Activated CD8-positive, alpha-beta memory T cell treated with anti-CD3 and anti-CD28 coated beads, Interleukin-2, amount 50 U/mL, for 4 hours (primary cell): ENCODE measurements around the gene SUPT5H.

Source experiments
- DNase-seq: peaks from one replicate; pipeline ENCODE4 v3.0.0-alpha.2; 2020

The SUPT5H gene

GRCh38 chr19:39409208-39410016 lies 36.0 kb upstream of the SUPT5H start:
- DNase-seq = peak; percentile 84

- DNase-seq = peak; percentile 67
Measured at GRCh38 chr19:39410017-39410830, 35.2 kb upstream of the SUPT5H start.

- DNase-seq = no peak
Measured at GRCh38 chr19:39410831-39411080, 34.6 kb upstream of the SUPT5H start.

- no peak for DNase-seq
Measured at GRCh38 chr19:39411081-39411831, 34.1 kb upstream of the SUPT5H start.

- peak; percentile 92 for DNase-seq
Measured at GRCh38 chr19:39411832-39412099, 33.6 kb upstream of the SUPT5H start.

DNA sequence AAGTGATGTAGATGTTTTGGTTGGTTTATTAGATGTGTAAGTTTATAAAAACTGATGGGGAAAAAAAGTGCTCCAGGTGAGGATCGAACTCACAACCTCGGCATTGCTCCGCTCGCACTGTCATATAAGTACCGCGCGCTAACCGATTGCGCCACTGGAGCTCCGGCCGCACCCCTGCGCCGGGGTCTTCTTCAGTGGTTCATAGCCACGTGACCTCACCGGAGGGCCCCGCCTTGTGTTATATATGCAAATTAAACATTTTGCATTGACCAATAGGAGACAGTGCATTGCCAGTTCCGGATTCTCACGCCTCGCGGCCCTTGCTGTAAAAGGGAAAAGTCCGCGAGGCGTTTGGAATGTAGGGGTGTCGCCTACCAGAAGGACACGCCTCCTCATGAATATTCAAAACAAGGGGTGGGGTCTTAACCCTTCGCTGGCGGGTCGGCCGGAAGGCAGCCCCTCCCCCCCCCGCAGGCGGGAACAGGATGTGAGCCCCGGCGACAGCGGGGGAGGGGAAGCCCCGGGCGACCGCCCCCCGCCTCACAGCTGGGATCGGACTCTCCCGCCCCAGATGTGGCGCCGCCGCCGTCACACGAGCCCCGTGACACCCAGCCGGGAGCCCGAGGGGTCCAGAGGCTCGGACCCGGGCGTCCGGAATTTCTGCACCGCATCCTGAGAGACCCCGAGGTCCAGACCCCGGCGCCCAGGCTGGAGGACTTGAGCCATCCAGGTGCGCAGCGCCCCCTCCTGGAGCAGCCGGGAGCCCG lies 33.1 kb upstream of the SUPT5H start, which contains the start of gene PLEKHG2:
Gene PLEKHG2 (plus strand): TSS at position 570 of the 767 bp plus-strand sequence. CDS start 1,418 bp downstream, outside the sequence.
- DNase-seq = peak; percentile 95

DNA sequence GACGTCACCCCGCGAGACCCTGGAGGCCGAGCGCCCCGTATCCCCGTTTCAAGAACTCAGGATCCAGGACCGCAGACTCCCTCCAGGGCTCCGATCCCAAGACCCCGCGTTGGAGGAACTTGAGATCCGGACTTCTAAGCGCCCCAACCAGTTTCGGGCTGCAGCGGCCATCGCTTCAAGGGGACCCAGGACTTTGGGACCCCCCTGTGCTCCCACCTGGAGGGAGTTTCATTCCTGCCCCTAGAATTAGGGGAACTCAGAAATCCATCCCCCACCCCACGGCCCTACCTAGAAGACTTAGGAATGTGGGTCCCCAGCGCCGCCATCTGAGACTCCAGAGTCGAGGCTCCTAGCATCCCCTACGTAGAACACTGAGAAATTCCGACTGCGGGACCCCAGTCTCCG lies 32.5 kb upstream of the SUPT5H start:
- DNase-seq = no peak

- DNase-seq = peak; percentile 48
Measured at GRCh38 chr19:39413272-39413910, 32.0 kb upstream of the SUPT5H start.

DNA sequence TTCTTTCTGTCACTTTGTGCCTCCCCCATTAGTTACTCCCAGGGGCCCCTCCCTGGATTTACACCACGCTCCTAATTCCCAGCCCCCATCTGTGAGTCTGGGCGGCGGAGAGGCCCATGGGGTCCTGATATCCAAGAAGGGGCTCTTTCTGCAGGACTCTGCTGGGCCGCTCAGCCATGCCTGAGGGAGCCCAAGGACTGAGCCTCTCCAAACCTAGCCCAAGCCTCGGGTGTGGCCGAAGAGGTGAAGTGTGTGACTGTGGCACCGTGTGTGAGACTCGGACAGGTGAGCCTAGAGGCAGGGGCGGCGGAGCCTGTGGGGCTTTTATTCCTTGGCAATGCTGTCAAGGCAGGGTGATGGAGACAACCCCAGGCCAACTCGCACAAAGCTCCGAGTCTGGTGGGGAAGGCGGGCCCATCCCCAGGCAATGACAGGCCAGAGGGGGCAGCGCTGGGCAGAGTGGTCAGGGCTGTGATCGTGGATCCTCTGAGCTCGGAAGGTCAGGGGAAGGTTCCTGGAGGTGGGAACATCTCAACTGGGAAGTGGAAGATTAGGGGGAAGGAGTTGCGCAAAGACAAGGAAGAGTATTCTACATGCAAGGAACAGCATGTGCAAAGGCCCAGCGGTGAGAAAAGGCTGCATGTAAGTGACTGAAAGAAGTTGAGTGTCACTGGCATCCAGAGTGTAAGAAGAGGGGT lies 31.3 kb upstream of the SUPT5H start:
- DNase-seq = no peak

DNA sequence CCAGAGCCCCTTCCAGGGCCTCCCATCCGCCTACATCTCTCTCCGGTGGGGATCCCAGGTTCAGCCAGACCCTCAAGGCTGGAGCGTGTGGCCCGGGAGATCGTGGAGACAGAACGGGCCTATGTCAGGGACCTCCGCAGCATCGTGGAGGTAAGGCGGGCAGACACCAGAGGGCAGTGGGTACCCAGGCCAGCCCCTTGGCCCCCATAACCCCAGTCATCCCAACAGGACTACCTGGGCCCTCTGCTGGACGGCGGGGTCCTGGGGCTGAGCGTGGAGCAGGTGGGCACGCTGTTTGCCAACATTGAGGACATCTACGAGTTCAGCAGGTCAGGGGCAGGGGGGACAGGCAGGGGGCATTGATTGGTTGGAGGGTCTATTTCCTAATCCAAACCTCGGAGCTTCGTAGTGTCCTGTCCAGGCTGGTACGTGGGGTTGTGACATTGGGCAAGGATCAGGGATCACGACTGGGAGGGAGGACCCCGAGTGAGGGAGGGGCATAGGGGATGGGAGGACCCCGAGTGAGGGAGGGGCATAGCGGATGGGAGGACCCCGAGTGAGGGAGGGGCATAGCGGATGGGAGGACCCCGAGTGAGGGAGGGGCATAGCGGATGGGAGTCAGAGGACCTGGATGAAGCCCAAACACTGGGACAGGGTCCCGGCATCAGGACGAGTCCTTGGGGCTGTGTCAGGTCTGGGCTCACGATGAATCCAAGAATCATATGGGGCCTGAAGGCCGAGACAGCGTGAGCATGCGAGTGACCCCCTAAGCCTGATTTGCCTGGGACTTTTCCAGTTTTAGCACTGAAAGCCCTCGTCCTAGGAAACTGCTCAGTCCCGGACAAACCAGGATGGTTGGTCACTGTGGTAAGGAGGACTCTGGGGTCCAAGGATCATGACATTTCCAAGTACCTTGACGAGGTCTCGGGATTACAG lies 30.0 kb upstream of the SUPT5H start:
- no peak for DNase-seq

GRCh38 chr19:39416152-39417120 lies 28.9 kb upstream of the SUPT5H start:
- no peak for DNase-seq

- no peak for DNase-seq
Measured at GRCh38 chr19:39417463-39418181, 27.8 kb upstream of the SUPT5H start.

- no peak for DNase-seq
Measured at GRCh38 chr19:39419003-39419402, 26.4 kb upstream of the SUPT5H start.

DNA sequence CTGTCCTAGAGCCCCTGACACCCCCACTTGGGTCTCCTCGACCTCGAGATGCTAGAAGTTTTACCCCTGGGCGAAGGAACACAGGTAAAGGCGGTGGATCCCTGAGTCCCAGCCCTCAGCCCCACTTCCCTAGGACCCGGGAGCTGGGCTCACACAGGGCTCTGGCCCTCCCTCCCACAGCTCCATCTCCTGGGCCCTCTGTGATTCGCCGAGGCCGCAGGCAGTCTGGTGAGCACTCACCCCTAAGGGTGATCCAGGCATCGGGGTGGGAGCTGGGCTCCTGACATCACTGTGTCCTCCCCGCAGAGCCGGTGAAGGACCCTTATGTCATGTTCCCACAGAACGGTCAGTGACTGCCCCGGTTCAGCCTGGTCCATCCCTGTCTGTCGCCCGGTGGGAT lies 24.6 kb upstream of the SUPT5H start:
- no peak for DNase-seq

DNA sequence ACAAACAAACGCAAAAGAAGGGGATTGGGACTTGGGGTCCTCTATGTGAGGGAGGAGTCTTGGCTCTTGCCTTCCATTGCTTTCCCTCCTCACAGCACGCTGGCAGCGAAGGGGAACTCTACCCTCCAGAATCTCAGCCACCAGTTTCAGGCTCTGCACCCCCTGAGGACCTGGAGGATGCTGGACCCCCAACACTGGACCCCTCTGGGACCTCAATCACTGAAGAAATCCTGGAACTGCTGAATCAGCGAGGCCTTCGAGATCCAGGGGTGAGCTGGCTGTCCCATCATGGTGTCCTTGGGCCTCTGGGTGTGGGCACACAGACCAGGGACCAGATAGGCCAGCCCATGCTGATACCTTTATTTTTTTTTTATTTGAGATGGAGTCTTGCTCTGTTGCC lies 23.4 kb upstream of the SUPT5H start:
- DNase-seq = no peak

DNA sequence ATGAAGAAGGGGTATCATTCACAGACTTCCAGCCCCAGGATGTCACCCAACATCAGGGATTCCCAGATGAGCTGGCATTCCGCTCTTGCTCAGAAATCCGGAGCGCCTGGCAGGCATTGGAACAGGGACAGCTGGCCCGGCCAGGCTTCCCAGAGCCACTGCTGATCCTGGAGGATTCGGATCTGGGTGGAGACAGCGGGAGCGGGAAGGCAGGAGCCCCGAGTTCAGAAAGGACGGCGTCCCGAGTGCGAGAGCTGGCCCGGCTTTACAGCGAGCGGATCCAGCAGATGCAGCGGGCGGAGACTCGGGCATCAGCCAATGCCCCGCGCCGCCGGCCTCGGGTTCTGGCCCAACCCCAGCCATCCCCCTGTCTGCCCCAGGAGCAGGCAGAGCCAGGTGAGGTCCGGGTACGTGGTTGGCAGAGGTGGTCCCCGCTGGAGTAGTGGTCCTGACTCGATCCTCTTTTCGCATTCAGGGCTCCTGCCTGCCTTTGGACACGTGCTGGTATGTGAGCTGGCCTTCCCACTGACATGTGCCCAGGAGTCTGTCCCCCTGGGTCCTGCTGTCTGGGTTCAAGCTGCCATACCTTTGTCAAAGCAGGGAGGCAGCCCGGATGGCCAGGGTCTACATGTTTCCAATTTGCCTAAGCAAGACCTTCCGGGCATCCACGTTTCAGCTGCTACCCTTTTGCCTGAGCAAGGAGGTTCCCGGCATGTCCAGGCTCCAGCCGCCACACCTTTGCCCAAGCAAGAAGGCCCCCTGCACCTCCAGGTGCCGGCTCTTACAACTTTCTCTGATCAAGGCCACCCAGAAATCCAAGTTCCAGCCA lies 21.9 kb upstream of the SUPT5H start:
- no peak for DNase-seq

DNA sequence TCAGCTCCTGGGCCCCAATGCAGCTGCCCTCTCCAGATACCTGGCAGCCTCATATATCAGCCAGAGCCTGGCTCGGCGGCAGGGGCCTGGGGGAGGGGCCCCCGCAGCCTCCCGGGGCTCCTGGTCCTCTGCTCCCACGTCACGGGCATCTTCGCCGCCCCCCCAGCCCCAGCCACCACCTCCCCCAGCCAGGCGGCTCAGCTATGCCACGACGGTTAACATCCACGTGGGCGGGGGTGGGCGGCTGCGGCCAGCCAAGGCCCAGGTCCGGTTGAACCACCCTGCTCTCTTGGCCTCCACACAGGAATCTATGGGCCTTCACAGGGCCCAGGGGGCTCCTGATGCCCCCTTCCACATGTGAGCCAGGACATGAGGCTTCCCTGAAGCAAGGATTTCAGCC lies 20.4 kb upstream of the SUPT5H start:
- DNase-seq = no peak

DNA sequence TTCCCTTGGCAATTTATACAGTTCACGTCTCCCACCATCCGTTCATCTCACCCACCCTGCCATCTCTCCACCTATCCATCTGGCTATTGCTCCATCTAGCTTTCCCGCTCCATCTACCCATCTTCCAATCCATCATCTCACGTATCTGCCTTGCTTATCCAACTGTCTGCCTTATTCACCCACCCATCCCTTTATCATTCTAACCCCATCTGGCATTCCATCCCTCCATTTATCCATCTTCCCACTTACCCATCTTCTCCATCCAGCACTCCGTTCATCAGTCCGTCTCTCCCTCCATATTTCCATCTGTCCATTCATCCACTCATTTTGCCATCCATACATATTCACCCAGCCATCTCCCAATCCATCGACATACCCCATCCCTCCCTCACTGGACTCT lies 19.6 kb upstream of the SUPT5H start:
- no peak for DNase-seq
